HG02588 (cell line): Measurements from ENCODE around the gene DCP1A.
"Not testable (repeated sequence)": the region's sequence is repeated elsewhere in the genome, so short reads cannot be mapped to it uniquely, and the experiment has no call there.

Experiments used
- ATAC-seq: cut with Tn5 transposase; IDR thresholded peaks from one replicate; pipeline ENCODE4 v1.9.1; 2021; ENCODE audit warnings: mild to moderate bottlenecking, moderate library complexity; ENCODE audit not compliant: unreplicated experiment

Gene DCP1A

DNA sequence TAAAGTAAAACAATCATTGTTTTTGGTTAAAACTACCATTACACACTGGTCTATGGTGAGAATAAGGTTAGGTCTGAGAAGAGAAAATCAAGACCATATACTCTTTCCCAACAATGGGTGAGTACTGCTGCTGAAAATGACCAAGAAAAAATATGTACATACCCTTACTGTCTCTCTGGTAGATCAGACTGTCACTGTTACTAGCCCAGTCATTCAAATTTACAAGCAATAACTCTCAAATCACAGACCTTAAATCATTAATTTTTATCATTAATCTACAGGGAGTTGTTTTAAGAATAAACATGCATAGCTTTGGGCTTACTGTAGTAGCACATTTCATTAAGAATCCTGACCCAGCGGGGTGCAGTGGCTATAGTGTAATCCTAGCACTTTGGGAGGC lies 17.4 kb downstream of the DCP1A start:
- no peak for ATAC-seq

- no peak for ATAC-seq
Measured at GRCh38 chr3:53328746-53329145, 18.6 kb downstream of the DCP1A start.

- ATAC-seq = not testable (repeated sequence)
Measured at GRCh38 chr3:53327986-53328385, 19.4 kb downstream of the DCP1A start.

DNA sequence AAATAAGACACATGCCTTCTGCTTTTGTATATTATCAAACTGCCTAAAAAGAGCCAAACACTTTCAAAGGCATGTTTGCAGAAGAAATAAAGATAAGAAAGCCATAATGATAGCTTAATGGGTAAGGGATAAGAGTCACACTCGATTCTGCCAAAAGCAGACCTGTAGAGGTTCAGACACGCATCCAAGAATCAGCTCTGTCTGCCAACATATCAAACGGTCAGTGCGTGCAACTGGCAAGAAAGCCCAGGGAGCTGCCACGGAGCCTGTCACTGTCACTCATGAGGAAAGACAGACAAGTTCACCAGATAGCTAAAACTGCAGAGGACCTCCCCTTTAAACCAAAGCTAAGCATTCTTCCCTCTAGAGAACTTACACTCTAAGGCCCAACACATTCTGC lies 23.2 kb downstream of the DCP1A start:
- ATAC-seq = no peak

DNA sequence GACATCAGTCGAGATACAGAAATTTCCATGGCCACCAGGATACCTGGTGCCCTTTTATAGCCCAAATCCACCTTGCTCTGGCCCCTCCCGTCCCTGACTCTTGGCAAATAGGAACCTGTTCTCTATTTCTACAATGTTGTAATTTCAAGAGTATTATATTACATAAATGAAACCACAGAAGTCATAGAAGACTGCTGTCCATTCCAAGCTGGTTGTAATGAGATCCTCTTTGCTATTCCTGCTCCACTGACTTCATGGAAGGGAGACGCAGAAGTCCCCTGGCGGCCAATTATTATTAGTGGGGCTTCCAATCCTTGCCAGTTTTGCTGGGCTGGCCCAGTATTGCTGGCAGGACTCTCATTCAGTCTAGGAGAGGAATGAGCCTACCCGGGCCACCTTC lies 26.6 kb downstream of the DCP1A start:
- ATAC-seq = no peak

DNA sequence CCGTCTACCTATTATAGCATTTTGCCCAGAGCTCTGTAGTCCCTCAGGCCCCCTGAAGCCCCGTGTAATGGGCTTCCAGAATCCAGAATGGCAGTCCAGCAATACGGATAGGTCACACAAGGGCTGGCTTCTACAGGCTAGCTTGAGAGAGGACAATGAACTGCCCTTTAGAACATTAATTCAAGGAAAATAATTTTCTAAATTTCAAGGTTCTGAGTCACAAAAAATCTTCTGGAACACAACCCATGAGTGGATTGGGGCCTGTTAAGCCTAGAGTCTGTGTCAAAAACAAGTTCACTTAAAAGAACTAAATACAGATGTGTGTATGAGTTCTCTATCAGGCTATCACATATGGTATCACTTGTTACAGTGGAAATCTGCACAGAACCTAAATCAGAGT lies 28.8 kb downstream of the DCP1A start:
- no peak for ATAC-seq

DNA sequence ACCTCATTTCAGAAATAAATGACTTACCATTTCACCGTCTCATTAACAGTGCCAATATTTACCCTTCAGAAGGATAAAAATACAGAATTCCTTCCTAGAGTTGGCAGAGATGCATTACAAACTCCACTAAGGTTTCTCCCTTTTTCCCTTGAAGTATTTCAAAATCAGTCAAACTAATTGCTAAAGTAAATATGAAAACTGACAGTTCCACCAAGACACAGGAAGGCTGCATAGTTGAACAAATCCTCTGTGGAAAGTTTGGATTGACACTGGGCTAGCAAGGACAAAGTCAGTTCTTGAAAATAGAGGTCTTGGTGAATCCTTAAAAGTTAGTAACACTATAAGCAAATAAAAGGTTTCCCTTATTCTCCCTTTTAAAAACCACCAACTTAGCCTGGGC lies 34.5 kb downstream of the DCP1A start:
- no peak for ATAC-seq

GRCh38 chr3:53311882-53312281 lies 35.5 kb downstream of the DCP1A start:
- ATAC-seq = no peak

GRCh38 chr3:53303957-53304356 lies 43.4 kb downstream of the DCP1A start:
- ATAC-seq = no peak

- no peak for ATAC-seq
Measured at GRCh38 chr3:53303549-53303948, 43.8 kb downstream of the DCP1A start.

DNA sequence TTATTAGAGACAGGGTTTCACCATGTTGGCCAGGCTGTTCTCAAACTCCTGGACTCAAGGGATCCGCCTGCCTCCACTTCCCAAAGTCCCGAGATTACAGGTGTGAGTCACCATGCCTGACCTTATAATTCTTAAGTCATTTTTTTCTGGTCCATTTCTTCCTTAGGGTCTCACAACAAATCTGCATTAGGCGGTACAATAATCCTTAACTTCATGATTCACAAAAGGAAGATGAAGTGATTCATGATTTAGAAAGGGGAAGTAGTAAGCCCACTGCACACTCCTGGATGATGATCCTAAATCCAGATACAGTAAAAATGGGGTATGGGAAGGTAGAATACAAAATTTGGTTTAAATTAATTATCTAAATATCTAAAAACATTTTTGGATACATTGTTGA lies 46.5 kb downstream of the DCP1A start:
- ATAC-seq = no peak

DNA sequence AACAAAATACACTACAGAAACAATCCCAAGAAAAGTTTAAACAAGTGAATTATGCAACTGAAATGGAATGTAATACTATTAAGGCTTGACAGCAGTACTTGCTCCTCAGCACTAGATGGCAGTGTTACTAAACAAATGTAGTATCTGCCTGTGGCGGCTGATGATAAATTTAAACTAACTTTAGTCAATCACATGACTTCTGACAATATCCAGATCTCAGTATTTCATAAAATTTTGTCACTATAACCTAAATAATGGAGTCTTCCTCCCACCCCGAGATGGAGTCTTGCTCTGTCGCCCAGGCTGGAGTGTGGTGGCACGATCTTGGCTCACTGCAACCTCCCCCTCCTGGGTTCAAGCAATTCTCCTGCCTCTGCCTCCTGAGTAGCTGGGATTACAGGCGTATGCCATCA lies 47.7 kb downstream of the DCP1A start:
- ATAC-seq = not testable (repeated sequence)

GRCh38 chr3:53295410-53295809 lies 51.9 kb downstream of the DCP1A start:
- ATAC-seq = no peak

DNA sequence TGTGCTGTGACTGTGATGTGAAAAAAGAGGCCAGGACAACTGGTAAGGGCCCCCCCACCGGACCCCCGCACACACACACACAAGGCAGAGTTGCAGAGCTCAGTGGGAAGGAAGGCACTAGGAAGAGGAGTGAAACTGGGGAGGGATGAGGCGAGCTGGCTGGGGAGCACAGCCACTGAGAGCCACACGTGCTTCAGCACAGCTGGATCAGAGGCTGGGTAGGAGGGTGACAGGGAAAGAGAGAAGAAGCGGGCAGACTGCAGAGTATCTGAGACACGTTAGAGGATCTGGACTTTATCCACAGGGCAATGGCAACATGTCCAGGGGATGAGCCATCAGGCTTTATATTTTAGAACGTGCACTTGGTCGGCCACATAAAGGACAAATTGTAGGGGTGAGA lies 53.5 kb downstream of the DCP1A start:
- ATAC-seq = no peak

DNA sequence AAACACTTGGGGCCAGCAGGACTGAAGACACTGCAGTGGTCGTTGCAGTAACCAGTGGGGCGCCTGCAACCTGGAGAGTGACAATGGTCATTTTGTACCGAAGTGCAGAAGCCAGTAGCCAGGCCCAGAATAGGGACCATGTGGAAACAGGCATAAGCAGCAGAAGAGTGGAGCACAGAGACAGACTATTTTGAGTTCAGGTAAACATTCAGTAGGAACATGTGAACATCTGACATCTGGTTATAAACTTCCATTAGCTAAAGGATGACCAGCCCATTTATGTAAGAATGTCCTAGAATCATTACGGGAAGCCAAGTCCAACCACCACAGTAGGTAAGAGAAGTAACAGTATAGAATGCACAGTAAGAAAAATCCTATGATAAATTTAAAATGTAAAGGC lies 59.1 kb downstream of the DCP1A start:
- no peak for ATAC-seq

- no peak for ATAC-seq
Measured at GRCh38 chr3:53287131-53287629, 60.2 kb downstream of the DCP1A start.

GRCh38 chr3:53286727-53287126 lies 60.6 kb downstream of the DCP1A start:
- no peak for ATAC-seq

GRCh38 chr3:53282581-53282980 lies 64.8 kb downstream of the DCP1A start:
- ATAC-seq = no peak

- no peak for ATAC-seq
Measured at GRCh38 chr3:53278667-53279066, 68.7 kb downstream of the DCP1A start.

- ATAC-seq = no peak
Measured at GRCh38 chr3:53274938-53275605, 72.3 kb downstream of the DCP1A start.

DNA sequence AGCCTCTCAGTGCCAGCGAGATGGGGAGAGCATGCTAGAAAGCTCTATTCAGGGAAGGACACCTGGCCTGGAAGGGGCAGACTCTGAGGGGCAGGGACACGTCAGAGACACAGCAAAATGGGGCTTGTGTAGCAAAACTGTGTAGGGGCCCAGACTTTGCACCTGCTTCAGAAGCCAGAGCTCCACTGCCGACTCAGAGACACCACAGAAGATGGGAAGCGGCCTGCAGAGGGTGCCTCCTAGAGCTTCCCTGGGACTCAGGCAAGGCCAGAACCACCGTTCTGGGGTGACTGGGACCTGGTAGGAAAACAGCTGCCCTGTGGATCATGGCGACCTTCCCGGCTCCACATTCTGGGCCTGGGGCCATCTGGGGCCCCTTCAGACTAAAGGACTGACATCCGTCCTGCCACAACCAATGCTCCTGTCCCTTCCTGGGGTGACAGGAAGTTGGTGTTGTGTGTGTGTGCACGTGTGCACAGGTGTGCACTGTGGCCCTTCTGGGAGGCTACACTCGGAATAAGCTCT lies 74.1 kb downstream of the DCP1A start:
- ATAC-seq = no peak

- peak; percentile 64 for ATAC-seq
Measured at GRCh38 chr3:53269888-53270880, 77.2 kb downstream of the DCP1A start.
